ENCODE measurements around the gene ZNRD2. TPM values are rescaled to one million over a fixed set of nuclear protein-coding genes. Genes with fewer than 3 reads are reported as not detected.

ZNRD2 gene
- total RNA-seq, 1 donor from 2014 or later: 45.1 TPM

GRCh38 chr11:65540290-65541092 is 29.8 kb upstream of the ZNRD2 start:
- peak overlapping the region; percentile 45 for H3K4me3 ChIP-seq (ENCODE audit: insufficient read depth, low read depth, low read length)
- no peaks in the 10 kb centered on the region for H3K79me2 ChIP-seq (ENCODE audit: insufficient read depth, low read length)
- H4K20me1 ChIP-seq (ENCODE audit: insufficient read depth, low read length): peaks cover 76% of the 10 kb centered on the region
- peak; percentile 73 for DNase-seq (ENCODE audit: low read depth)
- no peaks in the 10 kb centered on the region for H3K9me3 ChIP-seq (ENCODE audit: insufficient read depth, low read depth, low read length)
- H3K4me2 ChIP-seq (ENCODE audit: low read length): peak overlapping the region; percentile 91
- H3K27me3 ChIP-seq (ENCODE audit: insufficient read depth, low read length): no peaks in the 10 kb centered on the region
- peak overlapping the region; percentile 49 for H3K9ac ChIP-seq (ENCODE audit: low read length)
- peaks cover 8% of the 10 kb centered on the region for H3K4me1 ChIP-seq (ENCODE audit: insufficient read depth, low read length)
- Mint-ChIP-seq H3K27ac (ENCODE audit: unreplicated experiment) (no peak overlapping the region), H3K27me3 (ENCODE audit: low read depth, unreplicated experiment) (peaks cover 20% of the 10 kb centered on the region), H3K36me3 (ENCODE audit: low read depth, unreplicated experiment) (peaks cover 13% of the 10 kb centered on the region), H3K4me3 (ENCODE audit: unreplicated experiment) (peak overlapping the region; percentile 79), H3K9me3 (ENCODE audit: unreplicated experiment) (peaks cover 3% of the 10 kb centered on the region), H3K4me1 (ENCODE audit: low read depth, unreplicated experiment) (peaks cover 4% of the 10 kb centered on the region)
- H3K27ac ChIP-seq (ENCODE audit: low read depth, low read length): no peak overlapping the region
- peak overlapping the region; percentile 58 for H2AFZ ChIP-seq (ENCODE audit: low read depth, low read length)
- no peak for FAIRE-seq
- no peak for TF ChIP-seq EZH2 (IDR thresholded peaks at IDR 0.05; ENCODE audit: insufficient read depth, low read length)
- TF ChIP-seq, protein P1, sequence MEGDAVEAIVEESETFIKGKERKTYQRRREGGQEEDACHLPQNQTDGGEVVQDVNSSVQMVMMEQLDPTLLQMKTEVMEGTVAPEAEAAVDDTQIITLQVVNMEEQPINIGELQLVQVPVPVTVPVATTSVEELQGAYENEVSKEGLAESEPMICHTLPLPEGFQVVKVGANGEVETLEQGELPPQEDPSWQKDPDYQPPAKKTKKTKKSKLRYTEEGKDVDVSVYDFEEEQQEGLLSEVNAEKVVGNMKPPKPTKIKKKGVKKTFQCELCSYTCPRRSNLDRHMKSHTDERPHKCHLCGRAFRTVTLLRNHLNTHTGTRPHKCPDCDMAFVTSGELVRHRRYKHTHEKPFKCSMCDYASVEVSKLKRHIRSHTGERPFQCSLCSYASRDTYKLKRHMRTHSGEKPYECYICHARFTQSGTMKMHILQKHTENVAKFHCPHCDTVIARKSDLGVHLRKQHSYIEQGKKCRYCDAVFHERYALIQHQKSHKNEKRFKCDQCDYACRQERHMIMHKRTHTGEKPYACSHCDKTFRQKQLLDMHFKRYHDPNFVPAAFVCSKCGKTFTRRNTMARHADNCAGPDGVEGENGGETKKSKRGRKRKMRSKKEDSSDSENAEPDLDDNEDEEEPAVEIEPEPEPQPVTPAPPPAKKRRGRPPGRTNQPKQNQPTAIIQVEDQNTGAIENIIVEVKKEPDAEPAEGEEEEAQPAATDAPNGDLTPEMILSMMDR (IDR thresholded peaks at IDR 0.05; ENCODE audit: insufficient read depth, low read depth, low read length): peak; percentile 60
- H3K36me3 ChIP-seq (ENCODE audit: insufficient read depth, low read length): peaks cover 19% of the 10 kb centered on the region

- peaks cover 11% of the 10 kb centered on the region for H3K36me3 ChIP-seq (ENCODE audit: insufficient read depth, low read length)
- Mint-ChIP-seq H3K36me3 (ENCODE audit: low read depth, unreplicated experiment) (peaks cover 15% of the 10 kb centered on the region), H3K27ac (ENCODE audit: unreplicated experiment) (peak overlapping the region; percentile 47), H3K27me3 (ENCODE audit: low read depth, unreplicated experiment) (peaks cover 25% of the 10 kb centered on the region), H3K4me3 (ENCODE audit: unreplicated experiment) (peak overlapping the region; percentile 79), H3K9me3 (ENCODE audit: unreplicated experiment) (peaks cover 4% of the 10 kb centered on the region), H3K4me1 (ENCODE audit: low read depth, unreplicated experiment) (peaks cover 4% of the 10 kb centered on the region)
- no peaks in the 10 kb centered on the region for H3K79me2 ChIP-seq (ENCODE audit: insufficient read depth, low read length)
- H3K27ac ChIP-seq (ENCODE audit: low read depth, low read length): no peak overlapping the region
- H3K4me3 ChIP-seq (ENCODE audit: insufficient read depth, low read depth, low read length): no peak overlapping the region
- H3K27me3 ChIP-seq (ENCODE audit: insufficient read depth, low read length): no peaks in the 10 kb centered on the region
- peak overlapping the region; percentile 91 for H3K4me2 ChIP-seq (ENCODE audit: low read length)
- no peaks in the 10 kb centered on the region for H3K9me3 ChIP-seq (ENCODE audit: insufficient read depth, low read depth, low read length)
- no peak for TF ChIP-seq EZH2 (IDR thresholded peaks at IDR 0.05; ENCODE audit: insufficient read depth, low read length)
- TF ChIP-seq, protein P1 (IDR thresholded peaks at IDR 0.05; ENCODE audit: insufficient read depth, low read depth, low read length): no peak
- DNase-seq (ENCODE audit: low read depth): no peak
- H3K9ac ChIP-seq (ENCODE audit: low read length): peak overlapping the region; percentile 49
- H2AFZ ChIP-seq (ENCODE audit: low read depth, low read length): no peak overlapping the region
- H3K4me1 ChIP-seq (ENCODE audit: insufficient read depth, low read length): peaks cover 8% of the 10 kb centered on the region
- H4K20me1 ChIP-seq (ENCODE audit: insufficient read depth, low read length): peaks cover 76% of the 10 kb centered on the region
- FAIRE-seq: no peak
These were observed 28.9 kb upstream of the ZNRD2 start for GRCh38 chr11:65541093-65541982.

Data from astrocyte (in vitro differentiated cells and primary cell).